WTC11 (cell line): ENCODE results near the gene ITGAX.

Experiments
- CREB1 ChIP-seq: sonication (generic); formaldehyde crosslinking; IDR thresholded peaks from 2 replicates; pipeline ENCODE4 v1.8.0; 2023; ENCODE audit warnings: mild to moderate bottlenecking, missing genetic modification reagents
- CTCF ChIP-seq: fragments of 200-600 bp; IDR thresholded peaks from 2 replicates; pipeline ENCODE4 v1.8.0; 2022; ENCODE audit warnings: antibody characterized with exemption
- IRF2 ChIP-seq: sonication (generic); formaldehyde crosslinking; IDR thresholded peaks from 2 replicates; pipeline ENCODE4 v1.8.0; 2022; ENCODE audit warnings: low read depth, missing genetic modification reagents, borderline replicate concordance
- KAT7 ChIP-seq: sonication (generic); formaldehyde crosslinking; IDR thresholded peaks from 2 replicates; pipeline ENCODE4 v1.8.1; 2023; ENCODE audit warnings: missing genetic modification reagents, mild to moderate bottlenecking, borderline replicate concordance
- NFE2L1 ChIP-seq: sonication (generic); formaldehyde crosslinking; IDR thresholded peaks from 2 replicates; pipeline ENCODE4 v1.8.1; 2023; ENCODE audit warnings: missing genetic modification reagents
- NFYB ChIP-seq: sonication (generic); formaldehyde crosslinking; conservative IDR thresholded peaks from 2 replicates; pipeline ENCODE4 v1.8.0; 2022; ENCODE audit warnings: low read depth, missing genetic modification reagents
- NR2C2 ChIP-seq: sonication (generic); formaldehyde crosslinking; IDR thresholded peaks from 2 replicates; pipeline ENCODE4 v1.8.0; 2022; ENCODE audit warnings: mild to moderate bottlenecking, missing genetic modification reagents
- TCF7 ChIP-seq: sonication (generic); formaldehyde crosslinking; IDR thresholded peaks from 2 replicates; pipeline ENCODE4 v1.8.0; 2022; ENCODE audit warnings: mild to moderate bottlenecking, low read depth, missing genetic modification reagents, moderate library complexity
- USF1 ChIP-seq: sonication (generic); formaldehyde crosslinking; IDR thresholded peaks from 2 replicates; pipeline ENCODE4 v1.8.0; 2022; ENCODE audit warnings: mild to moderate bottlenecking, missing genetic modification reagents
- ZBTB21 ChIP-seq: sonication (generic); formaldehyde crosslinking; IDR thresholded peaks from 2 replicates; pipeline ENCODE4 v1.8.1; 2023; ENCODE audit warnings: mild to moderate bottlenecking, missing genetic modification reagents, borderline replicate concordance

- TF ChIP-seq ZBTB21 (CRISPR knock-in tag) (no peak), CTCF (no peak), NR2C2 (no peak), CREB1 (CRISPR knock-in tag) (no peak), IRF2 (CRISPR knock-in tag) (no peak), USF1 (CRISPR knock-in tag) (no peak), NFE2L1 (no peak), NFYB (CRISPR knock-in tag) (no peak), TCF7 (CRISPR knock-in tag) (no peak), KAT7 (CRISPR knock-in tag) (no peak)
Observed at GRCh38 chr16:31428279-31428597, 73.3 kb downstream of the ITGAX start, which contains the start of gene COX6A2.
